COLO668 (cell line): Measurements from ENCODE around the gene KLF7.
"Not testable (repeated sequence)": the region's sequence is repeated elsewhere in the genome, so short reads cannot be mapped to it uniquely, and the experiment has no call there.

Experiments used
- DNase-seq: peaks from one replicate; lab custom pipeline; 2025; ENCODE audit not compliant: unreplicated experiment; lab: John Stamatoyannopoulos, UW

Gene KLF7

GRCh38 chr2:207067473-207067872 lies 98.3 kb downstream of the KLF7 start:
- DNase-seq = no peak

DNA sequence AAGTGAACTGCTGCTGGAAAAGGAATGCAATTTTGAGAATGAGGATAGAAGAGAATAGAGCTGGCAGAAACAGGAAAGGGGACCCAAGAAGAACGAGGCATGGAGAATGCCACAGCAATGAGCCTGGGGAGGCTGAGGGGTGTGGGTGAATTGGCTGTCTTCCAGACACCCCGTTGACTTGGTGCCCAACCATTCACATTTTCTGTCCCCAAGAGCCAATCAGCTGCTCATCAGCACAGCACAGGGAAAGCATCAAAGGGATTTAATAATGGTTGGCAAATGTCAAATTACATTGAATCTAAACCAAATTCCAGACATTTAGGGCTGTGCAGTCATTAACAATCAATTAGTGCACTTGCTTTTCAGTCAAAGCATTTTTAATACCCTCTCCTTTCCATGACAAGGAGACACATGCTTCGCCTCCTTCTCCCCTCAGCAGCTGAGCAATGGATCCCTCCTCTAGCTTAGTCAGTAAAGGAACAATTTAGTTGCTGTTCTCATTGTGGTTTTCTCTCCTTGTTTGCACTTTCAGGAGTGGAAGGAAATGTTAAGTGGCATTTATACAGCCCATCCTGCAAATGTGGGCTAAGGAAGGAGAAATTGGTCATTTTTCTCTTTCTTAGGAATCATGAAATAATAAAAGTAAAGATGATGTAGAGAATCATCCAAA lies 98.8 kb downstream of the KLF7 start:
- DNase-seq = no peak

DNA sequence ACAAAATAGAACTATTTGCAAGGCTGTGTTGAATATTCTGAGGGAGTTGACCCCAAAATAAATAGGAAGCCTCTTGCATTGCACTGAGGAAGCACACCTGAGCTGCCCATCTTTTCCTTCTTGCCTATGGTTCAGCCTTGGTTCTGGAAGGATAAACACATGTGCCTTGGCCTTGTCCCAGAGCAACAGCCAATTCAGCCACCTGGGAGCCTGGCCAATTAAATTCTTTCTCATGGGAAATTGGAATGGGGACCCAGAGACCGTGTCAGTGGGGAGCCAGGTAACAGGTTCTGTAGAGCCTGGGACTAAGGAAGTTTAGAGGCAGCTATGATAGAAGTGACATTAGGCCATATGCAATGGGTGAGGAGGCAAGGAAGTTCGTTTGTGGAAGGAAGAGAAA lies 99.6 kb downstream of the KLF7 start:
- no peak for DNase-seq

DNA sequence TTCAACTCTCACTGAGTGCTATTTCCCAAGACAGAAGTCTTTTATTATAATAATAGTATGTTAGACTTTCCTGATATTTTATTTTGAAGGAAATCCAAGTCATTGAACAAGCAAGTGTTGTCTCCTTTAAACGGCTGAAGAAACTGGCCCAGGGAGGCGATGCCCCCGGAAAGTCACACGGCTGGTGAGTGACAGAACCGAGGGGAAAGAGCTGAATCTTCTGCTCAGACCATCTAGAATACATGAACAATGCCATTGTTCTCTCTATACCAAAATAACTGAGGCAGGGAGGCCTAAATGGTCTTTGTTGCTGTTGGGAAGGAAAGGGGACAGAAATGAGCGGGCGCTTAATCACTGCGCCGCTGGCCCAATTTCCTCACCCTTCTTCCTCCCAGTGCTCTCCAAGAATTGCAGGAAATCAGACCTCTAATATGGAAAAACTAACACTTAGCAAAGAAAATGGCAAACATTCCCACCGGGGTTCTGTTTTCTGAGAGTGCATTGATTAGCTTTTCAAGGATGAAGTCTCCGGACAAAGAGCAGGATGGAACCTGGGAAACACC lies 101.5 kb downstream of the KLF7 start:
- DNase-seq = no peak

- no peak for DNase-seq
Observed at GRCh38 chr2:207061181-207061580, 104.6 kb downstream of the KLF7 start.

DNA sequence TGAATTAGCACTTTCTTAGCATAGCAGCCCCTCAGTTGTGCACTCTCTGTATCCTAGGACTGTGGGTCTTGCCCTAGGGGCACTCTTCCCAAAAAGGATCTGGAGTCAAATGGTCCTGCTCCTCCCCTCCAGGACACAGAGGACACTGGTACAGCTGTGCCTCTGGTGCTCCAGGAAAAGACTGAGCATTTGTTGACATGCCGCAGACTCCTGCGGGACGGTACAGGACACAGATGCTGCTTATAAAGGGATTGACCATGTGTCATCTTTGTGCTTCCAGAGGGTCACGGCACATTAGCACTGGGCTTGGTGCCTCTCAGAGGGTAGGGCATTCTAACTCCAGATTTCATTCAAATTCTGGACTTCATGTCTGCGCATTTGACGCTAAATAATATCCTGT lies 110.5 kb downstream of the KLF7 start:
- no peak for DNase-seq

- no peak for DNase-seq
Observed at GRCh38 chr2:207054521-207054920, 111.2 kb downstream of the KLF7 start.

DNA sequence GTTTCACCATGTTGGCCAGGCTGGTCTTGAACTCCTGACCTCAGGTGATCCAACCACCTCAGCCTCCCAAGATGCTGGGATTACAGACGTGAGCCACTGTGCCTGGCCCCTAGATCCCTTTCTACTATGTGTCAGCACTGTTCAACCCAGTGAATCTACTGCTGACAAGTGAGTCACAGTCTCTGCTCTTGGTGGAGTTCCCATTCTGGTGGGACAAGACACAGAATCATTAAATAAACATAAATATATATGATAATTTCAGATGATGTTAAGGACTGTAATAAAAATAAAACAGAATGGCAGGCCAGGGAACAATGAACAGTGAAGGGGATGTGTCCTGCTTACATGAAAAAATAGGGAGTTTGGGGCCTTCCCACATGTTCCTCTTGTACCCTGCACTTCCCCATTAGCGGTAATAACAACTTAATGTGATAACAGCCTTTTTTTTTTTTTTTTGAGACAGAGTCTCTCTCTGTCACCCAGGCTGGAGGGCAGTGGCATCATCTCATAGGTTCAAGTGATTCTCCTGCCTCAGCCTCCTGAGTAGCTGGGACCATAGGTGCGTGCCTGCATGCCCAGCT lies 114.3 kb downstream of the KLF7 start:
- no peak for DNase-seq

GRCh38 chr2:207049122-207049521 lies 116.6 kb downstream of the KLF7 start:
- DNase-seq = no peak

- no peak for DNase-seq
Observed at GRCh38 chr2:207048416-207048815, 117.3 kb downstream of the KLF7 start.

DNA sequence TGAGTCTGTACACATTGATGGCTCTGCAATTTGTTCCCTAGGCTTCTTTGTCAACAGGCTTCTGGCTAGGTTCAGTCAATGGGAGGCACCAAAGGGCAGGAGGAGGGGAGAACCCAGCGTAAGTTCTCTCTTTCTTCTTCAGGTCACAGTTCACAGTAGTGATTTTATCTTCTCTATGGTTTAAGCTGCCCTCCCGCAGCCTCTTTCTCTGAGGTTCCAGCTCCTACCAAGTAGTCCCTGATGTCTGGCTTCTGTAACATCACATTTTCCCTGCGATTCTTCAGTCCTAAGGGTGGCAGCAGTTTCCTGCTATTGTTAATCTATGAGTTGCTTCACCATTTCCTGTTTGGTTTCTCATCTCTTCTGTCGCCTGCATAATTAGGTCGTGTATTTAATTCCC lies 119.0 kb downstream of the KLF7 start:
- DNase-seq = no peak

DNA sequence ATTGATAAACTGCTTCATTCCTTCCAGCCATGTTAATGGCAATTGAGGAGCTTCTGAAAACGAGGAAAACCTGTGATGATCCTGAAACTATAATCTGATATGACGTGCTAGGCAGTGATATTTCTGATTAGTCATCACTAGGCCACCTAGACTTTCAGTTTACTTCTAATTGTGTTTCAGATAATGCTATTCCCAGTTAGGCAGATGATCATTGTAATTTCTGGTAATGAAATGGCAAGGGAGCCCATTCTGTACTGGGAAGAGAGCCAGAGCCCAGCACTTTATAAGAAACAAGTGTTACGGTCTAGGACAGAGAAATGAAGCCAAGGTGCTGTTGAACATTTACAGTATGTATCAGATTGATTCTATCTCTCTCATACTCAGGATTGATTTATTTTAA lies 120.2 kb downstream of the KLF7 start:
- DNase-seq = no peak

DNA sequence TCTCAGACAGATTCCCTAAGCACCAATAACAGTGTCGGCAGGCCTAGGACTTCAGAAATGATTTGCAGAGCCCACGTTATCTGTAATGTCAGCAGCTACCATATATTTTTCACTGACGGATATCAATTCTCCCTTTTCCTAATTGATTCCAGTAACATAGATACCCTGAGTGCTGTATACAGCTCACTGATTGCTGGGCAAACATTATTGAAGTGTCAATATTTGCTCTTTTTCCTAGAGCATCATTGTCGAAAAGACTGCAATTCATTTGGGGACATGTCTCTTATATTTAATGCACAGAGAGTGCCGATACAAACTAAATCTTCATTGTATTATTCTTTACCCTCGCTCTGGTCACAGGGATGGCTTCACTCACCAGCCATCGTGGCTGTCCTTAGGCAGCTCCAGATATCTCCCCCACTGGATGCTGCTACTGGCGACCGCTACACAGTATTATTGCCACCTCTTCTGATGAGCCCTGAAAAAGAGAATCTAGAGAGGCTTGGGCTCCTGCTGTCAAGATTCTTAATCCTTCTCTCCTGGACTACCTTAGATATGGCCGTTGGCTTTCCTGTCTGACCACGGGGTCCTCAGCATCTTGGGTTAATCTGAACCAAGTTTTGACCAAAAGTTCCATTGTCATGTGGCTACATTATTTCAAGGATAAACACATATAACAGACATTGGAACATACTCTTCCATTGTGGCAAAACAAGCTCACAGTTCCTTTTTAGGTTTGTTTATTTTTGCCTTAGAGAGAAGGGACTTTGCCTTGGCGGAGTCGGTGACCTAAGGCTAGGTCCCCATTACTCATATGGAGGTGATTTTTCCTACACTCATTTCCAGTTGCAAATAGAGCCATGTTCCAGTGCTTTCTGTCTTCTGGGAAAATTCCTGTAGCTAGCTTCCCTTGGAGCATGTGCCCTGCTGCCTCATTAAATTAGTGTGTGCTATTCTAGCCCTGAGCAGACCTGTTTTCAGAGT lies 121.1 kb downstream of the KLF7 start:
- DNase-seq = peak; percentile 25

DNA sequence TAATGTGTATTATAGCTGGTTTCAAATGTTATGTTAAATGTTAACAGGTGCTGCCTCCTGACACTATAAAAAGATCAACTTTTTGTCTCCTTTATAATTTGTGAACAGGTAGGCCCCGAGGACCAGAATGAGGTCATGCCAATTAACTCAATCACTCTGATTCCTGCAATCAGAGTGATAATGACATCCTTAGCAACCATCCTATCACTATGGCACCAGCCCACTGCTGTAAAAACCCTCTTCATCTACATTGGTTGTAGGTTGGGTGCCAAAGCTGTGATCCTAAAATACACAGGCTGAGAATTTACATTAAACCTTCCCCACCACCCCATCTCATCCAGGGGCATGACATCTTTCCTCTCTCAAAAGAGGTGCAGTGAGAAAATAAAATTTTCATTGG lies 122.9 kb downstream of the KLF7 start:
- DNase-seq = no peak

DNA sequence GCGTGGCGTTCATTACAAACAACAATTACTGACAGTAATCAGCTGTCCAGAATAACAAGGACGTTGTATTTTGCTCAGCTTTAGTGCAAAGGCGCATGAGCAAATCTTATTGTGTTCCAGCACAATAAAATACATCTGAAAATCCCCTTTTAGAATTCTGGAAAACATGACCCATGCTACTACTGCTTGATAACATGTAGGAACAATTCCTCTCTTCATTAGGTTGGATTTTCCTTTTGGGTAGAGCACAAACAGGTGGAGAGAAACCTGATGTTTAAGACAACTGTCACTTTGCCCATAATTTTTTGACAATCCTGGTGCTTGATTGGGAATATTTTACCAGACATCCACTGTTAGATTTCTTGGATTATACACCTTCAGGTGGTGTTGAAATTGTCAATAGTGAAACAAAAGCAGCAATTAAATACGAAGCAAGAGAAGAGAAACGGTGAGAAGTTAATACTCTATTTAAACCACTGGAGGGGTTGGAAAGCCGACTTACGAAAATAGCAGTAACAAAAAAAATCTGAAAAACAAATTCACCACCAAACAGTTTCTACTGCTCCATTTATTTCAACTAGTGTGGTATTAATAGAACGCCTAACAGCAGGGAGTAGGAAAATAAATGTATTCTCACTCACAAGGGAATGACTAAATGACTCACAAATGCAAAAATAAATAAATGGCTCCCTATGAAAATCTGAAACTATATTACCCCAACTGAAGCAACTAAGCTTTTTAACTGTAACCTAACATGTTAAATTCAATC lies 123.8 kb downstream of the KLF7 start:
- DNase-seq = no peak

GRCh38 chr2:207041279-207041678 lies 124.5 kb downstream of the KLF7 start:
- DNase-seq = no peak

GRCh38 chr2:207040696-207041095 lies 125.1 kb downstream of the KLF7 start:
- no peak for DNase-seq

GRCh38 chr2:207039225-207039624 lies 126.5 kb downstream of the KLF7 start:
- peak; percentile 58 for DNase-seq

DNA sequence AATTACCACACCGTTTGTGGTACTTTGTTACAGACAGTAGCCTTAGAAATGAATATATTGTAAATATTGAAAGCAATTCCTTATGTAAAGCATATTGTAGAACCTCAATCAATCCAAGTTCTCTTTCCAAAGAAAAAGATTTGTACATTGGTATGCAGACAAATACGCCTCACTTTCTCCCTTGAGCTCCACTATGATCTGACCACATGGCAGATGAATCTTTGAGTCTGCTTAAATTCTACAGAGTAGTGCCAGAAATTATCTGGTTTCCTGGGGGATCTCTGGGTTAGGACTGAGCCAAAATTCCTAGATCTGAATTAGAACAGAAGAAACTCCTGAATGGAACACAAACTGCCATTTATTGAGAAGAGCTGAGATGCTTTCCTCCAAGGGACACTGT lies 127.4 kb downstream of the KLF7 start:
- no peak for DNase-seq

- no peak for DNase-seq
Observed at GRCh38 chr2:207037896-207038295, 127.9 kb downstream of the KLF7 start.

- DNase-seq = not testable (repeated sequence)
Observed at GRCh38 chr2:207037023-207037422, 128.7 kb downstream of the KLF7 start.
